RWPE1 (cell line): ENCODE results near the gene CRYL1.

ENCODE experiments used
- CTCF ChIA-PET: fragments of 350-600 bp; sonication (Branson Sonifier 250); formaldehyde crosslinking; extraction: SDS; loops from one replicate; lab custom pipeline; 2021; lab: Yijun Ruan, JAX
- POLR2A ChIA-PET: fragments of 400-600 bp; formaldehyde crosslinking; extraction: SDS; loops from one replicate; lab custom pipeline; 2020; ENCODE audit warnings: antibody characterized with exemption; ENCODE audit not compliant: low non-redundant PET; lab: Yijun Ruan, JAX
- DNase-seq: peaks from one replicate; pipeline ENCODE4 v3.0.0; 2012; ENCODE audit warnings: low spot score
- H3K27ac ChIP-seq: fragments of 450-650 bp; 2 replicates; pipeline ENCODE4 v1.5.1; 2017
- TF ChIP-seq, protein P1 (sequence below): fragments of 450-650 bp; conservative IDR thresholded peaks from 2 replicates; pipeline ENCODE4 v1.5.1; 2017; ENCODE audit warnings: low read depth, mild to moderate bottlenecking

CRYL1 gene

DNA sequence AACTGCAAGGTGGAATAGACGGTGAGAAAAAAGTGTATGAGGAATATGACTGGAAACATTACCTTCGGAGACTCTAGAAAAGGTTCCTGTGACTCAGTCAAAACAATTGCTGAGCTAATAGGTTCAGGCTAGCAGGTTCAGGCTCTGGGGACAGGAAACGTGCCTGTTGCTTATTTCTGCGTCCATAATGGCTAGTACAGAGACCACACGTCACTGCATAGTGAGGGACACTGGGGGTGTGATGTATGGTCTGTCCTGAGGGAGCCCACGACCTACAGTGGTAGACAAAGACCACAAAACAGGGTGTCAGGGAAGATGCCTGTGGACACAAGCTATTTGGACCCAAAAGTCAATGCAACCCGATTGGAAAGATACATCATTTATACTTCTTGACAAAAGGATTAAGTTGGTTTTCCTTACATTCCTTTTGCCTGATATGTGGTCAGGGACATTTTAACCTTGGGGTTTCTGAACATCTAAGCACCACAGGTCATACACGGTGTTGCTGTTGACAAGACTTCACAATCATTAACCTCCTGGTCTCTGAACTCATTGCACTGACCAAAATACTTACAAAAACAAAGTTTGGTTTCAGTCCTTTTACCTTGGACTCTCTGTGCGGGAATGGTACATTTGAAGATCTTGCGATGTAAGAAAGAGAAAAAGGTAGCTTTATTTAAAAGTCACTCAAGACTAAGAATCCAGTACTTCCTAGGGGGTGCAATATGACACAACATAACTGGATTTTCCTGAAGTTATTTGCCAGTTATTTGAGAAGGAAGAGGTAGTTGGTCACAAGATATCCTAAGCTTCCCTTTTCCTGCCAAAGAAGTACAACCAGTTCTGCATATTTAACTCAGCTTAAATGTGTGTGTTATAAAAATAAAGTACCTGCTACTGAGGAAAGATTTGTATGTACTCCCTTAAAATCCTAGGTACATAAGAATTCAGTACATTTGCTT, 20.0 kb downstream of the CRYL1 start:
- DNase-seq: no peak
- TF ChIP-seq, protein P1, sequence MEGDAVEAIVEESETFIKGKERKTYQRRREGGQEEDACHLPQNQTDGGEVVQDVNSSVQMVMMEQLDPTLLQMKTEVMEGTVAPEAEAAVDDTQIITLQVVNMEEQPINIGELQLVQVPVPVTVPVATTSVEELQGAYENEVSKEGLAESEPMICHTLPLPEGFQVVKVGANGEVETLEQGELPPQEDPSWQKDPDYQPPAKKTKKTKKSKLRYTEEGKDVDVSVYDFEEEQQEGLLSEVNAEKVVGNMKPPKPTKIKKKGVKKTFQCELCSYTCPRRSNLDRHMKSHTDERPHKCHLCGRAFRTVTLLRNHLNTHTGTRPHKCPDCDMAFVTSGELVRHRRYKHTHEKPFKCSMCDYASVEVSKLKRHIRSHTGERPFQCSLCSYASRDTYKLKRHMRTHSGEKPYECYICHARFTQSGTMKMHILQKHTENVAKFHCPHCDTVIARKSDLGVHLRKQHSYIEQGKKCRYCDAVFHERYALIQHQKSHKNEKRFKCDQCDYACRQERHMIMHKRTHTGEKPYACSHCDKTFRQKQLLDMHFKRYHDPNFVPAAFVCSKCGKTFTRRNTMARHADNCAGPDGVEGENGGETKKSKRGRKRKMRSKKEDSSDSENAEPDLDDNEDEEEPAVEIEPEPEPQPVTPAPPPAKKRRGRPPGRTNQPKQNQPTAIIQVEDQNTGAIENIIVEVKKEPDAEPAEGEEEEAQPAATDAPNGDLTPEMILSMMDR: no peak
- no peak overlapping the region for H3K27ac ChIP-seq
- CTCF ChIA-PET: interaction anchor here (0.5 kb wide), 1 partner anchor 50 kb away, joined by 3 read pairs; no protein-coding TSS in a partner anchor
- POLR2A ChIA-PET: no interaction called here

DNA sequence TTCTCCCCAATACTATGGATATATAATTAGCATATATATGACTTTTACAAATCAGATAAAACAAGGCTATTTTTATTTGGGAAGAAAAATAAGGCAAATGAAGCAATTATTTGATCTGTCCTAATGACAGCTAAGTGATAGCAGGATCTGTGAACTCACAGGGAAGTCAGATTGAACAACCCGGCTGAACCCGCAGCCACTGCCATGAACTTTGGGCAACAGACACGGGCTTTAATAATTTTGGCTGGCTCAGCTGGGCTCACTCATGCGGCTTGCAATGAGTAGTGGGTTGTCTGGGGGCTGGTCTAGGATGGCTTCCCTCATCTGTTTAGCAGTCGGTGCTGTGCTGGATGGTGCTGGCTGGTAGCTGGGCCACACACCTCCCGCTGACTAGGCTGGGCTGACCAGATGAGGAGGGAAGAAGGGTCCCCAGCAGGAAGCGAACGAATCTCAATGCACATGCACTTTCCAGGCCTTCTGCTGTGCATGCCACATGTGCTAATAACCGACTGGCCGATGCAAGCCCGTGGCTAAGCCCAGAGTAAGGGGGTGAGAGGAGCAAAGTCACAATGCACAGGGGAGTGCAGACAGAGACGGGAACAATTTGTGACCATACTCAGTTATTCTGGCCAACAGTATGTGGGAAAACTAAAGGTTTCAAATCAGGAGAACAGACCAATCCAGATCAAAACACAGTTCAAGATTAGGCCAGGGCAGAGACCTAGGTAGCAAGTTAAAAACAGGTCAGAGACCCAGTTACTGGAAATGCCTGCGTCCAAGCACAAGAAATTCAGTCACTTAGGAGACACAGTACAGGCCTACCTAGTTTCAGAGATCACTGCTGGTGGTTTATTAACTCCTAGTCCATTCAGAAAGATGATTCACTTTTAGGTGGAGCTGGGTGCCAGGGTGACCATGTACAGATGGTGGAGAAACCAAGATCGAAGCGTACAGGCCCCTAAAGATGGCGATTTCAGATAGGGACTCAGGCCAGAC, 22.3 kb downstream of the CRYL1 start:
- CTCF ChIA-PET: no interaction called here
- TF ChIP-seq, protein P1: no peak
- H3K27ac ChIP-seq: no peak overlapping the region
- POLR2A ChIA-PET: no interaction called here
- no peak for DNase-seq

DNA sequence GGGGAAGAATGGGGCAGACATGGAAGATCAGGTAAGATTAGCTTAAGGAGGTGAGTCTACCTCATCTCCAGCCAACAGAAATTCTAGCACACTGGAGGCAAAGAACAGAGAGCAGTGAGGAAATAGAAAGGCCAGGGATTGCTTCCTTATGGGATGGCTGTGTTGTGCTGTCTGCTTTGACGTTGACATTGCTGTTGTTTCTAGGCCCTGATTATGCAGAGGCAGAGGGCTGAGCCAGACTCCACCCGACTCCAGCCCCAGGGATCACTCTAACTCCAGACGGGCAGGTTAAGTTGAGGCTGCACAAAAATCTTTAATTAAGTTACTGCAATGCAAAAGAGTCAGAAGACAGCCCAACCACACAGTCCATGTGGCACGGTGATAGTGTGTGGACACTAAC, 24.1 kb downstream of the CRYL1 start:
- ChIA-PET POLR2A (no interaction called here), CTCF (interaction anchor here (0.6 kb wide), 1 partner anchor 76 kb away, joined by 3 read pairs; no protein-coding TSS in a partner anchor)
- no peak overlapping the region for H3K27ac ChIP-seq
- DNase-seq: no peak
- TF ChIP-seq, protein P1: no peak

DNA sequence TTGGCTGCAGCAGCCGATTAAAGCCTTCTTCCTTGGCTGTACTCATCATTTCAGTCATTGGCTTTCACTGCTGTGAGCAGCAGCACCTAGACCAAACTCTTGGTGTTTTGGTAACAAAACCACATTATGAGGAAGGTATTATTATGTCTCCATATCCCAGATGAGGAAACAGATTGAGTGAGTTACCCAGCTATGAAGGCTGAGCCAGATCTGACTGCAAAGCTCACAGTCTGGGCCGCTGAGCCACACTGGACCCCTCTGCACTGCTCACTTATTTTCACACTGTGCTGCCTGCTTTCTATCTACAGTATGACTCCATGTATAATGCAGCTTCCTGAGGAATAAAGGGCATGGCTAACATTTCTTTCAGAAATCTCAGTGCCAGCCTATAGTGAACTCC, 24.5 kb downstream of the CRYL1 start:
- H3K27ac ChIP-seq: no peak overlapping the region
- POLR2A ChIA-PET: no interaction called here
- DNase-seq: no peak
- TF ChIP-seq, protein P1: no peak
- CTCF ChIA-PET: no interaction called here

DNA sequence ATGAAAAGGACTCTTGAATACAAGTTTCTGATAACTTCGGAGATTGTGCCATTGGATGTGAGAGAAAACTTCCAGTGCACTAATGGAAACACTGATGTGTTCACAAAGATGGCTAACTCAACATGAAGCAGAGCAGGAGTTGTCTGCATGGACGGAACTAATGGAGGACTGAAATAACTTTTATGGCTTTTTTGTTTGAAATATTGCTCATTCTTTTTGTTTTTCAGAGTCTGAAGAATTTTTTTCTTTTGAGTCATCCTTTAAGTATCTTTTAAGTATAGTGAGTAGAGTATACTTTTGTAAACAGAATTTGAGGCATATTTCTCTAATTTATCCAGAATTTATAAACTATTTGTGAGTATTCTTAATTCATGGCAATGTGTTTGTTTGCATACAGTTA, 25.7 kb downstream of the CRYL1 start:
- TF ChIP-seq, protein P1: no peak
- CTCF ChIA-PET: no interaction called here
- H3K27ac ChIP-seq: no peak overlapping the region
- POLR2A ChIA-PET: no interaction called here
- no peak for DNase-seq

DNA sequence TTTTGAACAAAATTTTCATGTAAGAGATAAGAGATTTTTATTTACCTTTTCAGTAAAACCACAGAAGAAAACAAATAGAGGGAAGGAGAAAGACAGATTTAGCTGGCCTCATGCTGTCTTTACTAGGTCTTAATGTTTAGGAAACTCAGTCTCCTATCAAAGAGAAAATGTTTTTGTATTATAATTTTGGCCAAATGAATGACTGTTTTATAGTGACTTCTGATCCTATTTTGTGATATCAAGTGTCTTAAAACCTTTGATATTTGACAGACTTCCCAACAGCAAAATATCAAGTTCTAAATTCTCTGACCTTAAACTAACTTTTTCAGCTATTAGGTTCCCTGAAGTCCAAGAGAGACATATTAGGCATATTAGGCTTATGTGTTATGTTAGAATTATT, 27.0 kb downstream of the CRYL1 start:
- H3K27ac ChIP-seq: no peak overlapping the region
- CTCF ChIA-PET: no interaction called here
- POLR2A ChIA-PET: no interaction called here
- DNase-seq: no peak
- TF ChIP-seq, protein P1: no peak
